PC-9 (cell line): ENCODE results near the gene SLC1A5.

Experiments used
- CTCF ChIP-seq: fragments of 200-600 bp; sonication (generic); conservative IDR thresholded peaks from 2 replicates; pipeline ENCODE4 v1.6.1; 2017; ENCODE audit warnings: mixed run types, antibody characterized with exemption, mild to moderate bottlenecking, moderate library complexity
- EZH2 ChIP-seq: fragments of 200-600 bp; sonication (generic); IDR thresholded peaks from 2 replicates; pipeline ENCODE4 v1.8.0; 2017; ENCODE audit warnings: antibody characterized with exemption, low read depth

GRCh38 chr19:46727757-46728156 lies 60.6 kb downstream of the SLC1A5 start:
- TF ChIP-seq CTCF (no peak), EZH2 (no peak)
